ENCODE data around the gene ARHGAP4.

GRCh38 chrX:153913211-153913610, 12.9 kb downstream of the ARHGAP4 start:
- TF ChIP-seq CTCF (IDR thresholded peaks at IDR 0.05 in 4 of 5, conservative IDR thresholded peaks at IDR 0.05 in 1 of 5) (no peak), POLR2A (IDR thresholded peaks at IDR 0.05) (no peak)
